ENCODE results near the gene ALDH2.

- TF ChIP-seq CTCF (IDR thresholded peaks at IDR 0.05) (no peak), POLR2A (IDR thresholded peaks at IDR 0.05) (no peak)
Measured at GRCh38 chr12:111756681-111757080, 10.1 kb upstream of the ALDH2 start.
